ENCODE results near the gene NOTCH1.

- TF ChIP-seq HNRNPL (IDR thresholded peaks at IDR 0.05; ENCODE audit: low read depth, low read length): peak; percentile 93
- peak; percentile 18; the same call in 1 of the 2 replicates for TF ChIP-seq NRL (CRISPR knock-in tag; IDR thresholded peaks at IDR 0.05; ENCODE audit: borderline replicate concordance)
- no peak for TF ChIP-seq IKZF5 (CRISPR knock-in tag; IDR thresholded peaks at IDR 0.05)
- no peak; the same call in 1 of the 2 replicates for TF ChIP-seq CTCF (CRISPR knock-in tag; IDR thresholded peaks at IDR 0.05)
- TF ChIP-seq ZNF678 (CRISPR knock-in tag; IDR thresholded peaks at IDR 0.05): no peak
- TF ChIP-seq STAT6 (CRISPR knock-in tag; IDR thresholded peaks at IDR 0.05; ENCODE audit: borderline replicate concordance): no peak
- 0 out of 2 replicates have a peak, but pooled peaks have one; percentile 21 for TF ChIP-seq MAX (IDR thresholded peaks at IDR 0.05)
- no peak for TF ChIP-seq THAP11 (CRISPR knock-in tag; IDR thresholded peaks at IDR 0.05)
- no peak for TF ChIP-seq PBX2 (CRISPR knock-in tag; IDR thresholded peaks at IDR 0.05)
Measured at GRCh38 chr9:136546697-136547501, 1.1 kb upstream of the NOTCH1 start.
